Adrenal gland (tissue), 12 donors: ENCODE measurements around the gene CAD. TPM values are rescaled to one million over a fixed set of nuclear protein-coding genes. Genes with fewer than 3 reads are reported as not detected.
A peak's percentile ranks its signal among the peaks of the same experiment; 100 is the strongest.

ENCODE experiments used
- DNase-seq, 7 donors: peaks; one replicate each; pipeline ENCODE4 v3.0.0-alpha.2; 2019 to 2020
- H3K27ac ChIP-seq, 5 donors: fragments of 200-600 bp; sonication (generic) in 4 of 5; 1 replicate in 3 of 5; 2 replicates in 2 of 5; pipeline versions ENCODE4 v1.5.1 to v1.8.0; 2016 to 2020; ENCODE audit warnings: mild to moderate bottlenecking in 1 of 5
- H3K27me3 ChIP-seq: fragments of 200-600 bp; 2 replicates; pipeline ENCODE4 v1.8.0; 2021
- H3K36me3 ChIP-seq, 2 donors: fragments of 200-600 bp; replicated peaks in 1 of 2; 1 replicate in 1 of 2; 2 replicates in 1 of 2; pipeline versions ENCODE4 v1.5.1 to v1.8.0; 2018 to 2022
- H3K4me1 ChIP-seq, 2 donors: fragments of 200-600 bp; replicated peaks in 1 of 2; 1 replicate in 1 of 2; 2 replicates in 1 of 2; pipeline versions ENCODE4 v1.5.1 to v1.8.0; 2018 to 2021
- H3K4me3 ChIP-seq, 4 donors: fragments of 200-600 bp; sonication (generic) in 3 of 4; one replicate each; pipeline ENCODE4 v1.5.1; 2016 to 2018
- H3K9me3 ChIP-seq, 3 donors: fragments of 200-600 bp; sonication (generic) in 1 of 3; replicated peaks in 1 of 3; 1 replicate in 2 of 3; 2 replicates in 1 of 3; pipeline versions ENCODE4 v1.5.1 to v1.8.0; 2016 to 2021
- POLR2A ChIP-seq, 2 donors: fragments of 450-650 bp; IDR thresholded peaks; one replicate each; pipeline ENCODE4 v1.6.1; 2017; ENCODE audit warnings: antibody characterized with exemption in 2 of 2, mild to moderate bottlenecking in 2 of 2, moderate library complexity in 1 of 2
- WGBS, 4 donors: extraction: QIAGEN DNeasy Blood & Tissue Kit in 2 of 4; methylation state at CpG; one replicate each; pipeline versions ENCODE4 v1.1.5 to v1.1.7; 2013 to 2017; 5-methylcytosine and 5-hydroxymethylcytosine counted together
- intact Hi-C, 2 donors: fragments of 100-400 bp; cut with DNase I; formaldehyde crosslinking; loops; one replicate each; pipeline versions ENCODE4 v1.14.1 to v1.15.0; 2022 to 2023
- polyA plus RNA-seq, 3 donors: library from polyadenylated mRNA; stranded (reverse); fragments of 200-250 nt in 2 of 3; fragments of 350-450 nt in 1 of 3; fragmentation: Illumina TruSeq in 1 of 3; extraction: RNeasy Lipid Tissue Mini Kit (QIAGEN cat#74804) in 1 of 3; gene quantifications; one replicate each; pipeline ENCODE4 v1.2.3, GENCODE V29; 2013 to 2014
- total RNA-seq, 9 donors: library from RNA; depleted of rRNA in 4 of 9; stranded (reverse); fragments of >200 nt in 4 of 9; fragments of 120-200 nt in 1 of 9; fragmentation: NEBNext Ultra II Directional in 1 of 9; extraction: Animal tissue kit (Norgen Biotek cat#: 25700) in 1 of 9; gene quantifications; one replicate each; pipeline versions ENCODE4 v1.1.0 to v1.2.4, GENCODE V29; 2013 to 2023
- TF ChIP-seq, protein P1 (sequence below), 6 experiments: fragments of 450-650 bp in 4 of 6; fragments of 200-600 bp in 2 of 6; sonication (generic) in 1 of 6; IDR thresholded peaks; 1 replicate in 5 of 6; 2 replicates in 1 of 6; pipeline versions ENCODE4 v1.5.1 to v1.8.0; 2016 to 2021; ENCODE audit warnings: antibody characterized with exemption in 6 of 6, mild to moderate bottlenecking in 2 of 6, moderate library complexity in 1 of 6
- donor health status: healthy with polysubstance abuse.
- donor health status: Bipolar disorder and iron deficiency.
- donor health status: DM: yes; HTN: yes; CAD: no.
- donor health status: DM: no; HTN: no; CAD: no.
- donor health status: DM: no; HTN: no; CAD: no.
- donor health status: DM: yes; HTN: yes; CAD: no.

CAD gene
- total and polyA plus RNA-seq, 12 donors, result 8.9 to 70.5 (median 18.4) TPM

DNA sequence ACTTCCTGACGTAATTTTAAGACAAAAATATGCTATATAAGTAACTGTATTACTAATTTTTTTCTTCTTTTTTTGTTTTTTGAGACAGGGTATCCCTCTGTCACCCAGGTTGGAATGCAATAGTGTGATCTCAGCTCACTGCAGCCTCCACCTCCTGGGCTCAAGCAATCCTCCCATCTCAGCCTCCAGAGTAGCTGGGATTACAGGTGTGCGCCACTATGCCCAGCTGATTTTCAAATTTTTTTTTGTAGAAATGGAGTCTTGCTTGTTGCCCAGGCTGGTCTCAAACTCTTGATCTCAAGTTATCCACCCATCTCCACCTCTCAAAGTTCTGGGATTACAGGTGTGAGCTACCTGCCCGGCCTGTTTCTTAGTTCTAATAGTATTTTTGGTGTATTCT lies 38.7 kb upstream of the CAD start:
- no peaks in the 10 kb centered on the region for H3K9me3 ChIP-seq
- WGBS, 4 donors, result 83 to 90% (median 89%) methylated on average over 3 of the region's 3 CpGs
- intact Hi-C loops, result no loop called here
- H3K27ac ChIP-seq, result no peak overlapping the region
- H3K36me3 ChIP-seq, result no peaks in the 10 kb centered on the region
- TF ChIP-seq POLR2A (IDR thresholded peaks at IDR 0.05), result no peak
- TF ChIP-seq, protein P1, sequence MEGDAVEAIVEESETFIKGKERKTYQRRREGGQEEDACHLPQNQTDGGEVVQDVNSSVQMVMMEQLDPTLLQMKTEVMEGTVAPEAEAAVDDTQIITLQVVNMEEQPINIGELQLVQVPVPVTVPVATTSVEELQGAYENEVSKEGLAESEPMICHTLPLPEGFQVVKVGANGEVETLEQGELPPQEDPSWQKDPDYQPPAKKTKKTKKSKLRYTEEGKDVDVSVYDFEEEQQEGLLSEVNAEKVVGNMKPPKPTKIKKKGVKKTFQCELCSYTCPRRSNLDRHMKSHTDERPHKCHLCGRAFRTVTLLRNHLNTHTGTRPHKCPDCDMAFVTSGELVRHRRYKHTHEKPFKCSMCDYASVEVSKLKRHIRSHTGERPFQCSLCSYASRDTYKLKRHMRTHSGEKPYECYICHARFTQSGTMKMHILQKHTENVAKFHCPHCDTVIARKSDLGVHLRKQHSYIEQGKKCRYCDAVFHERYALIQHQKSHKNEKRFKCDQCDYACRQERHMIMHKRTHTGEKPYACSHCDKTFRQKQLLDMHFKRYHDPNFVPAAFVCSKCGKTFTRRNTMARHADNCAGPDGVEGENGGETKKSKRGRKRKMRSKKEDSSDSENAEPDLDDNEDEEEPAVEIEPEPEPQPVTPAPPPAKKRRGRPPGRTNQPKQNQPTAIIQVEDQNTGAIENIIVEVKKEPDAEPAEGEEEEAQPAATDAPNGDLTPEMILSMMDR (IDR thresholded peaks at IDR 0.05), result no peak
- H3K4me1 ChIP-seq, result peaks cover 0 to 8% of the 10 kb centered on the region in 2 donors
- H3K27me3 ChIP-seq, result no peaks in the 10 kb centered on the region
- H3K4me3 ChIP-seq, result no peak overlapping the region
- no peak for DNase-seq

DNA sequence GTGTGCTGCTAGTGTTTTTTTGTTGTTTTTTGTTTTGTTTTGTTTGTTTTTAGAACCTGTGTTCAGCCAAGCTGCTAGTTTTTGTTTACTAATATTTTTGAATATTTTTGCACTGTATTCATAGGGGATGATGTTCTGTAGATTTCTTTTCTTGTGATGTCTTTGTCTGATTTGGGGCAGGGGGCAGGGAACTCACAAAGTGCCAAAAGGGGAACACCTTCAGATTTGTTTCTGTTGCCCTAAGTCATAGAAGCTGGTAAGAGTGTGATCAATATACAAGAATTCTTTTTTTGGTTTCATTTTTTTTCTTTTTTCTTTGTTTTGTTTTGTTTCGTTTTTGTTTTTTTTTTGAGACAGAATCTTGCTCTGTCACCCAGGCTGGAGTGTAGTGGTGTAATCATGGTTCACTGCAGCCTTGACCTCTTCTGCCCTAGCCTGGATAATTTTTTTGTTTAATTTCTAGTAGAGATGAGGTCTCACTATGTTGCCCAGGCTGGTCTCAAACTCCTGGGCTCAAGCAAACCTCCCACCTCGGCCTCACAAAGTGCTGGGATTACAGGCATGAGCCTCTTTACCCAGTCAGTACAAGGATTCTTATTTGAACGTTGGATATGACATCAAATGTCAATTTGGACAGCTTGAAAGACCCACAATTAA lies 37.7 kb upstream of the CAD start:
- no peak overlapping the region for H3K4me3 ChIP-seq

DNA sequence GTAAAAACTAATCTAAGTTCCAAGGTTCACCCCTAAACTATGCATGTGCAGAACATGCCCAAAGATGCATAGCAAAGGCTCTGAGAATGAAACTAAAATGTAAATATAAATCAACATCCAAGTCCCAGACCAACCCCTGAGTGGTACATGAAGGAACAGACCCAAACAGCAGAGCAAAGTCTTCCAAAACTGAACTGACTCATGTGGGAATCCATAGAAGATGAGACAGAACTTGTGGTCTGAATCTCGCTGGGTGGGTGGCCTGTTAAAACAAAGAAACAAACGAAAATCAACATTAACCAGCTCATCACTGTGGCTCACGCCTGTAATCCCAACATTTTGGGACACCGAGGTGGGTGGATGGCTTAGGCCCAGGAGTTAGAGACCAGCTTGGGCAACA lies 34.8 kb upstream of the CAD start:
- WGBS, 4 donors, result 62 to 81% (median 66%) methylated on average over 4 of the region's 4 CpGs
- intact Hi-C loops, result no loop called here
- no peaks in the 10 kb centered on the region for H3K27me3 ChIP-seq
- peaks cover 0 to 8% of the 10 kb centered on the region in 2 donors for H3K4me1 ChIP-seq
- H3K27ac ChIP-seq, result peak overlapping the region in 2 of 5 donors; percentile 51 to 68
- TF ChIP-seq, protein P1 (IDR thresholded peaks at IDR 0.05), result no peak
- TF ChIP-seq POLR2A (IDR thresholded peaks at IDR 0.05), result no peak
- no peaks in the 10 kb centered on the region for H3K36me3 ChIP-seq
- H3K9me3 ChIP-seq, result no peaks in the 10 kb centered on the region
- H3K4me3 ChIP-seq, result no peak overlapping the region
- no peak for DNase-seq

More for the DNA sequence above, 37.7 kb upstream of the CAD start:
- 50 to 57% (median 53%) methylated on average over 3 of the region's 3 CpGs for WGBS, 4 donors
- Histone ChIP-seq H3K4me1 (peaks cover 0 to 8% of the 10 kb centered on the region in 2 donors), H3K27me3 (no peaks in the 10 kb centered on the region), H3K9me3 (no peaks in the 10 kb centered on the region), H3K36me3 (no peaks in the 10 kb centered on the region), H3K27ac (peak overlapping the region in 2 of 5 donors; percentile 62 to 72)
- intact Hi-C loops, result no loop called here
- peak in 1 of 7 donors; percentile 33 for DNase-seq
- TF ChIP-seq, protein P1 (IDR thresholded peaks at IDR 0.05), result no peak
- no peak for TF ChIP-seq POLR2A (IDR thresholded peaks at IDR 0.05)

DNA sequence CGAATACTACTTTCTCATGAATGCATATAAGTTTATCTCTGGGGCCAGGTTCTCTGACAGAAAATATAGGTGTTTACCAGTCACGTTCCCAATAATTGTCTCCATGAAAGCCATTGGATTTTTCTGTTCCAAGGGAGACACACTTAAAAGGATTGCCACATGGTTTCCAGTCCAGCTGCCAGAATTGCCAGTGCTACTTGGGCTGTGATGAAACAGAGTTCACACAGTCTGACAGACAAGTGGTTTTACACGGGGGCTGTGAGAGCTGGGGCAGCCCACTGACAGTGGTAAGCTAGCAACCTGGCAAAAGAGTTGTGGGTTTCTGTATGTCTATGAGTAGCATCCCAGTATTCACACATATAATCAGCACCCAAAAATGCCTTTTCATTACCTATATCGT lies 33.1 kb upstream of the CAD start:
- Histone ChIP-seq H3K9me3 (no peaks in the 10 kb centered on the region), H3K4me1 (peaks cover 0 to 7% of the 10 kb centered on the region in 2 donors), H3K27me3 (no peaks in the 10 kb centered on the region), H3K36me3 (no peaks in the 10 kb centered on the region), H3K27ac (peak overlapping the region in 2 of 5 donors; percentile 70 to 85), H3K4me3 (no peak overlapping the region)
- peak in 2 of 7 donors; percentile 19 to 57 for DNase-seq
- intact Hi-C loops, result no loop called here
- TF ChIP-seq, protein P1 (IDR thresholded peaks at IDR 0.05), result no peak
- TF ChIP-seq POLR2A (IDR thresholded peaks at IDR 0.05), result no peak
- 54 to 71% (median 66%) methylated on average over 4 of the region's 4 CpGs for WGBS, 4 donors
